Stimulated activated CD4-positive, alpha-beta T cell treated with anti-CD3 and anti-CD28 coated beads, Interleukin-4, amount 100 ng/mL, for 48 hours (primary cell): ENCODE results near the gene ISL1.

ENCODE experiments used
- DNase-seq, 2 donors: peaks; one replicate each; pipeline ENCODE4 v3.0.0-alpha.2; 2020; ENCODE audit warnings: low read depth in 2 of 2

The ISL1 gene

DNA sequence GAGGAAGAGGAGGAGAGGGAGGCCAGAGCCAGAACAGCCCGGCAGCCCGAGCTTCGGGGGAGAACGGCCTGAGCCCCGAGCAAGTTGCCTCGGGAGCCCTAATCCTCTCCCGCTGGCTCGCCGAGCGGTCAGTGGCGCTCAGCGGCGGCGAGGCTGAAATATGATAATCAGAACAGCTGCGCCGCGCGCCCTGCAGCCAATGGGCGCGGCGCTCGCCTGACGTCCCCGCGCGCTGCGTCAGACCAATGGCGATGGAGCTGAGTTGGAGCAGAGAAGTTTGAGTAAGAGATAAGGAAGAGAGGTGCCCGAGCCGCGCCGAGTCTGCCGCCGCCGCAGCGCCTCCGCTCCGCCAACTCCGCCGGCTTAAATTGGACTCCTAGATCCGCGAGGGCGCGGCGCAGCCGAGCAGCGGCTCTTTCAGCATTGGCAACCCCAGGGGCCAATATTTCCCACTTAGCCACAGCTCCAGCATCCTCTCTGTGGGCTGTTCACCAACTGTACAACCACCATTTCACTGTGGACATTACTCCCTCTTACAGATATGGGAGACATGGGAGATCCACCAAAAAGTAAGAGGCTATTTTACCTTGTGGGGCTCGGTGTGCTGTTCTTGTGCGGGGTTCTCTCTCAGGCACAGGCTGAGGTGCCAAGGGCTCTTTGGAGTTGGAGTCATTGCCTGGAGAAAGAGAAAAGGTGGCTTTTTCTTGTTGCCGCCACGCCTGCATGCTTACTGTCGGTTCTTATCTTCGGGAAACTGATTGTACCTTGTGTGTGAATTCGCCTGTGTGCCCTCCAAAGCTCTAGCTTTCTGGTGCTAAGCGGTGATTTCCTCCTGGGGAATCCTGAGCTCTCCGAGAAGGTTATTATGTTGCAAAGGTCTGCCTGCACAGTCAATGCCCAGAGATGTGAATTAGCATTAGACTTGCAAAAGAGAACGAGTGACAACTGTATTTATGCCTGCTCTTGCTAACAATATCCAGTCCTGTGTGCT, at the start of gene ISL1:
Gene ISL1 (plus strand): TSS at position 318 of the 991 bp plus-strand sequence. CDS start 224 bp downstream, at position 542.
- DNase-seq, result no peak

DNA sequence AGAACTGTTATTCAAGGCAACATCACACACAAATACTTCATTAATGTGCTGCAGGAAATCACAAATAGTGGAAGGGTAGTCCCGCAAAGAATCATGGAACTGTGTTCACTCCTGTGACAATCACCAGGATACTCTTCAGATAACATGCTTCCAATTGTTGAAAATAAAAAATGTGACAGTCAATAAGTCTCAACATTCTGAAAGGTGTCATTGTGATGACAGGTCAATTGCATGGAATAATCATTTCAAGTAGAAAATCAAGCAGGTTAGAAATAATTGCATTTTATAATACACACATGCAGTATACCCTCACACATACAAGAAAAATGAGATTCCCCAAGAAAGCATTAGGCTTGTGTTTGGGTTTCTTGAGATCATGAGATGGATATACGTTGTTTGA, 46.4 kb upstream of the ISL1 start:
- DNase-seq, result no peak

- no peak for DNase-seq
These were observed 38.1 kb upstream of the ISL1 start for GRCh38 chr5:51345106-51345505.

GRCh38 chr5:51347157-51347556, 36.1 kb upstream of the ISL1 start:
- DNase-seq, result no peak

DNA sequence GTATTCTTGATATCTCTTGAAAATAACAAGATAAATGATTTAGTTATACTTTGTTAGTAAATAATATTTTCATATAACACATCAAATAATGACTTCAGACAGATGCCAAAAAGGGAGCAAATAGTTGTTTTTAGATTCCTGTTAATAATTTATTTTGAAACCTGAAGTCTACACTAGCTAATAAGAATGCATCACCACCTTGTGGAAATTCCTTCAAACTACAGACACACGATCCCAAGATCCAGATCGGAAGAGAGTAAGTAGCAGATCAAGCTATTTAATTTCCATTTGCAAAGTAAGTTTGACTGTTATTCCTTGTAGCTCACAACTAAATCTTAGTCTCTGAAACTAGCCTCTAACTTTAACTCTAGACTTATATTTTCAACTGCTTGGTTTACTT, 35.5 kb upstream of the ISL1 start:
- no peak for DNase-seq

GRCh38 chr5:51371052-51371451, 12.2 kb upstream of the ISL1 start:
- DNase-seq, result no peak

DNA sequence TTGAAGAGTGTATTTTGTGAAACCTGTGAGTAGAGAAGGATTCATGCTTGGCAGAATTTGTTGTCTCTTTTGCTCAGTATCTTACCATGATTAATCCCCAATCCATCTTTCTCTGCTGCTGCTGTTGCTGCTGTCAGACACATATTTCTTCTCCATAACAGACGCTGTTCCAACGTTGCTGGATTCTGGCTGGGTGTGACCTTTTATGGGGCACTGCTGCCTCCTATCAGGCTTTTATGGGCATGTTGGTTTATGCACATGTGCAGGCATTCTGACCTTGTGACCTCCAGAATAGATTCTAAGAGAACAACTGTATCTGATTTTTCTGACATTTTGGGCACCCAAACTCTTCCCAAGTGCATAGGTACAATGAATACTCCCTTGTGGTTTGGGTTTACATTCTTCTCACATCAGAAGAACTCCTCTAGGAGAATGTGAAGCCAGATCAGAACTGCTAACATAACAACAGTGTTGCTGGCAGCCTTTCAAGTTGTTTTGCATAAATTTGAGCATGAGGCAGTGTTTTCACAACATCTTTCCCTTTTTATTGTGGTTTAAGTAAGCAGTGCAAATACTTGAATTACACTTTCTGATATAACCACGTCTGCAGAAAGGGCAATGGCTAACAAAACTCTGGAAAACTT, 9.2 kb upstream of the ISL1 start:
- no peak for DNase-seq

- no peak for DNase-seq
These were observed 8.2 kb upstream of the ISL1 start for GRCh38 chr5:51375084-51375483.

- DNase-seq, result no peak
These were observed 6.7 kb upstream of the ISL1 start for GRCh38 chr5:51376509-51376908.

DNA sequence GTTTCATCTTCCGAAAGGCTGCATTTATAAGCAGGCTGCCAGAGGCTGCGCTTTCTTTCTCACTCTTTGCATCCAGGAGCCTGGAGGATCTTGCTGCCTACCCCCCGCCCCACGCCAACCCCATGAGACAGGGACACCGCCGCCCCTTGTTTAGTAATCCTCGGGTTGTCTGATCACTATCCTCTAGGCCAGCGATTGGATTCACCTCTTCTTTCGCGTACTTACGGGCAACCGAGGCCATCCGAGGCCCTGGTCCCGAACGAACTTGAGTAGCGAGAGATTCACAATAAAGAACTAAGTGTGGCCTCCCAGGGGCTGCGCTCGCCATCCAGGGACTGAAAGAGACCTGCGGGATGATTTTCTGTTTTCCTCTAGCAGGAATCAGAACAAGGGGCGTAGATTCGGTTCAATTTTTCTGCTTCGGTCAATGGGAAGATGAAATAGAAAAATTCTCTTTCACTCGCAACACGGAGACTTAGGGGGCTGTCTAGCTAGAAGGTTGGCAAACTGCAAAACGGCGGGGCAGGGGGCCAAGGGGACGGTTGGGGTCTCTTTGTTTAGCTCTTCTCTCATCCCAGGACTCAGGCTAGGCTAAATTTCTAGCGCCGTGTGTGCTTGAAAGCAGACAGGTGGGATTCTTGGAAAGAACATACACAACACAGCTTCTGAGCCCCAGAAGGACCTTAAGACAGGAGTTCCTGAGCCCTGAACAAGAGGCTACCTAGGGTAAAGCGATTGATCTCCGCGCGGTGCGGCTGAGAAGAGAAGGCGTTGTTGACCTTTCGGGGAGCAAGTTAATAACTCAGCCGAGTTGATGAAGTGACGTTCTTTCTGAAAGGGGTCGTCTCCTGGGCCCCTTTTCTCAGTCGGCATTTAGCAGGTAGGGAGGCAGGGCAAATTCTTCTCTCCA, 5.8 kb upstream of the ISL1 start:
- DNase-seq, result no peak

DNA sequence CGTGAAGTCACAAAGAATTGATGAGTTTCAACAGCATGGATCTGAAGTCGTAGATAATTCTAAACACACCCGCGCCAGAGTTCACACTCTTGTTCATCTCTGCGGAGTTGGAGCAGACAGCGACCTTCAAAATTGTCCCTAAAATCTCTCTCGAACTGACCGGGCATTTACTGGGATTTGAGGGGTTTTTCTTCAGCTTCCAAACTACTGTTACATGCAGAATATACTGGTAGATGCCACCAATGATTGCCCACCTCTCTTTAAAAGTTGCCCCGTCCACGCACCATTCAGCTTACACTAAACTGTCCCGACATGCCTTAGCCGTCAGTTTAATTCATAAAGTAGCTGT, 5.2 kb upstream of the ISL1 start:
- DNase-seq, result no peak

GRCh38 chr5:51378448-51379330, 4.6 kb upstream of the ISL1 start:
- no peak for DNase-seq

GRCh38 chr5:51379331-51379700, 3.9 kb upstream of the ISL1 start:
- DNase-seq, result no peak

- no peak for DNase-seq
These were observed 2.5 kb upstream of the ISL1 start for GRCh38 chr5:51380603-51381207.

- no peak for DNase-seq
These were observed 1.3 kb upstream of the ISL1 start for GRCh38 chr5:51381761-51382474.

GRCh38 chr5:51382521-51383130, 622 bp upstream of the ISL1 start:
- no peak for DNase-seq

- DNase-seq, result no peak
These were observed 1.1 kb downstream of the ISL1 start for GRCh38 chr5:51384281-51384840.

GRCh38 chr5:51385216-51385615, 2.0 kb downstream of the ISL1 start:
- DNase-seq, result no peak
